SK-N-SH (cell line): Measurements from ENCODE around the gene PIGV. TPM values are rescaled to one million over a fixed set of nuclear protein-coding genes. Genes with fewer than 3 reads are reported as not detected.

Experiments
- CTCF ChIA-PET: fragments of 300-600, 350-600 bp; formaldehyde crosslinking; extraction: SDS; loops from one replicate; lab custom pipeline; 2021; lab: Yijun Ruan, JAX
- POLR2A ChIA-PET: fragments of 350-600 bp; sonication (Branson Sonifier 250); formaldehyde crosslinking; extraction: SDS; loops from one replicate; lab custom pipeline; 2020; ENCODE audit warnings: antibody characterized with exemption, inconsistent platforms; lab: Yijun Ruan, JAX
- DNase-seq: peaks from one replicate; pipeline ENCODE4 v3.0.0; 2012
- H2AFZ ChIP-seq: fragments of 200-600 bp; sonication (generic); 2 replicates; pipeline ENCODE4 v1.8.1; 2016; ENCODE audit warnings: antibody characterized with exemption, mild to moderate bottlenecking, low read depth
- H3F3A ChIP-seq: fragments of 200-600 bp; sonication (generic); replicated peaks from 2 replicates; pipeline ENCODE3; 2016; ENCODE audit warnings: antibody characterized with exemption, mild to moderate bottlenecking; ENCODE audit not compliant: insufficient read depth
- H3K27ac ChIP-seq, 2 experiments: fragments of 200-500 bp in 1 of 2; fragments of 200-600 bp in 1 of 2; sonication (Bioruptor generic) in 1 of 2; sonication (generic), shearing (Covaris generic) in 1 of 2; 2 replicates each; pipeline versions ENCODE4 v1.5.1 to v1.6.1; 2014 to 2016; ENCODE audit warnings: low read depth in 2 of 2, inconsistent platforms in 1 of 2, low read length in 1 of 2, mild to moderate bottlenecking in 1 of 2, mixed read lengths in 1 of 2
- H3K27me3 ChIP-seq: fragments of 200-600 bp; sonication (generic), shearing (Covaris generic); 2 replicates; pipeline ENCODE4 v1.6.1; 2016; ENCODE audit warnings: mixed run types; ENCODE audit not compliant: insufficient read depth
- H3K36me3 ChIP-seq, 2 experiments: fragments of 200-500 bp in 1 of 2; fragments of 200-600 bp in 1 of 2; sonication (Bioruptor generic) in 1 of 2; sonication (generic) in 1 of 2; replicated peaks in 1 of 2; 2 replicates each; pipeline versions ENCODE3 to v1.5.1; 2014 to 2016; ENCODE audit warnings: low read length in 1 of 2, mild to moderate bottlenecking in 1 of 2; ENCODE audit not compliant: insufficient read depth in 2 of 2, control insufficient read depth in 1 of 2
- H3K4me1 ChIP-seq, 2 experiments: fragments of 200-500 bp in 1 of 2; fragments of 200-600 bp in 1 of 2; sonication (Bioruptor generic) in 1 of 2; sonication (generic), shearing (Covaris generic) in 1 of 2; 2 replicates each; pipeline versions ENCODE4 v1.5.1 to v1.6.1; 2014 to 2016; ENCODE audit warnings: low read depth in 1 of 2, low read length in 1 of 2, mixed run types in 1 of 2; ENCODE audit not compliant: insufficient read depth in 2 of 2, control insufficient read depth in 1 of 2
- H3K4me2 ChIP-seq: fragments of 200-600 bp; sonication (generic), shearing (Covaris generic); 2 replicates; pipeline ENCODE4 v1.6.1; 2017; ENCODE audit warnings: mixed run types
- H3K4me3 ChIP-seq, 2 experiments: fragments of 200-500 bp in 1 of 2; fragments of 200-600 bp in 1 of 2; sonication (Bioruptor generic) in 1 of 2; sonication (generic), shearing (Covaris generic) in 1 of 2; 2 replicates each; pipeline versions ENCODE4 v1.5.1 to v1.8.1; 2014 to 2016; ENCODE audit warnings: low read depth in 2 of 2, inconsistent platforms in 1 of 2, low read length in 1 of 2, mild to moderate bottlenecking in 1 of 2, mixed read lengths in 1 of 2, moderate library complexity in 1 of 2
- H3K79me2 ChIP-seq: fragments of 200-600 bp; sonication (generic); 2 replicates; pipeline ENCODE4 v1.8.1; 2017; ENCODE audit warnings: mild to moderate bottlenecking; ENCODE audit not compliant: insufficient read depth
- H3K9ac ChIP-seq: fragments of 200-600 bp; sonication (generic); 2 replicates; pipeline ENCODE4 v1.6.1; 2017; ENCODE audit warnings: mixed run types
- H3K9me2 ChIP-seq: fragments of 200-600 bp; sonication (generic); 2 replicates; pipeline ENCODE4 v1.6.1; 2017; ENCODE audit warnings: mixed run types
- H3K9me3 ChIP-seq: fragments of 200-600 bp; sonication (generic); 2 replicates; pipeline ENCODE4 v1.6.1; 2017; ENCODE audit warnings: mixed run types, mild to moderate bottlenecking, moderate library complexity
- H4K20me1 ChIP-seq: fragments of 200-600 bp; sonication (generic); 2 replicates; pipeline ENCODE4 v1.6.1; 2017; ENCODE audit warnings: mild to moderate bottlenecking, mixed run types; ENCODE audit not compliant: insufficient read depth
- CHD2 ChIP-seq: fragments of 150-350 bp; IDR thresholded peaks from 2 replicates; pipeline ENCODE4 v1.6.1; 2018; ENCODE audit warnings: low read length; ENCODE audit not compliant: partially characterized antibody
- EP300 ChIP-seq, 2 experiments: IDR thresholded peaks; 2 replicates each; pipeline versions ENCODE4 v1.4.0 to v1.6.1; 2012; ENCODE audit warnings: borderline replicate concordance in 1 of 2, low read depth in 1 of 2, low read length in 1 of 2
- EZH2phosphoT487 ChIP-seq: fragments of 200-600 bp; sonication (generic); IDR thresholded peaks from 2 replicates; pipeline ENCODE4 v1.6.1; 2017; ENCODE audit warnings: low read depth, mixed run types, mild to moderate bottlenecking, antibody characterized with exemption, moderate library complexity, borderline replicate concordance
- FOXJ3 ChIP-seq: sonication (generic); formaldehyde crosslinking; IDR thresholded peaks from 2 replicates; pipeline ENCODE4 v1.5.1; 2020; ENCODE audit warnings: mild to moderate bottlenecking, missing genetic modification reagents
- FOXM1 ChIP-seq: IDR thresholded peaks from 2 replicates; pipeline ENCODE4 v1.4.0; 2012; ENCODE audit warnings: low read depth, mild to moderate bottlenecking
- GATA2 ChIP-seq: sonication (generic); formaldehyde crosslinking; IDR thresholded peaks from 2 replicates; pipeline ENCODE4 v1.5.0; 2020; ENCODE audit warnings: mild to moderate bottlenecking, missing genetic modification reagents
- JUND ChIP-seq: IDR thresholded peaks from 2 replicates; pipeline ENCODE4 v1.4.0; 2012
- MXI1 ChIP-seq: IDR thresholded peaks from 2 replicates; pipeline ENCODE4 v1.6.1; 2012; ENCODE audit warnings: mild to moderate bottlenecking, low read depth, low read length, improper control_type of control experiment
- NFIC ChIP-seq: IDR thresholded peaks from 2 replicates; pipeline ENCODE4 v1.4.0; 2012; ENCODE audit warnings: borderline replicate concordance
- NRF1 ChIP-seq: IDR thresholded peaks from 2 replicates; pipeline ENCODE4 v1.6.1; 2012; ENCODE audit warnings: low read depth, mild to moderate bottlenecking, low read length
- PBX3 ChIP-seq: IDR thresholded peaks from 2 replicates; pipeline ENCODE4; 2012
- POLR2AphosphoS5 ChIP-seq: IDR thresholded peaks from 2 replicates; pipeline ENCODE4 v1.6.1; 2012; ENCODE audit warnings: low read depth, low read length
- RAD21 ChIP-seq: IDR thresholded peaks from 2 replicates; pipeline ENCODE4 v1.6.1; 2012; ENCODE audit warnings: mild to moderate bottlenecking, low read length
- RFX5 ChIP-seq: IDR thresholded peaks from 2 replicates; pipeline ENCODE4 v1.6.1; 2012; ENCODE audit warnings: mild to moderate bottlenecking, improper control_type of control experiment, low read length
- SIN3A ChIP-seq: IDR thresholded peaks from 2 replicates; pipeline ENCODE4 v1.6.1; 2012; ENCODE audit warnings: low read depth, mild to moderate bottlenecking, low read length, moderate library complexity, borderline replicate concordance
- SMC3 ChIP-seq: IDR thresholded peaks from 2 replicates; pipeline ENCODE4 v1.6.1; 2012; ENCODE audit warnings: low read depth, low read length, improper control_type of control experiment
- TCF12 ChIP-seq: IDR thresholded peaks from 2 replicates; pipeline ENCODE4 v1.4.0; 2012
- TEAD4 ChIP-seq: IDR thresholded peaks from 2 replicates; pipeline ENCODE4 v1.4.0; 2012; ENCODE audit warnings: mild to moderate bottlenecking, borderline replicate concordance; ENCODE audit not compliant: insufficient read depth
- USF2 ChIP-seq: fragments of 150-350 bp; IDR thresholded peaks from 2 replicates; pipeline ENCODE4 v1.6.1; 2017; ENCODE audit warnings: antibody characterized with exemption, low read length, low read depth, borderline replicate concordance
- ZBTB33 ChIP-seq: IDR thresholded peaks from 2 replicates; pipeline ENCODE4 v1.4.0; 2012; ENCODE audit warnings: low read depth, borderline replicate concordance
- WGBS: methylation state at CpG from one replicate; pipeline ENCODE4 v1.1.6; 2017; ENCODE audit warnings: low lambda C conversion rate; 5-methylcytosine and 5-hydroxymethylcytosine counted together
- polyA plus RNA-seq, 3 experiments: library from polyadenylated mRNA; depleted of rRNA; stranded (reverse); fragments of >200 nt; gene quantifications; 2 replicates each; pipeline ENCODE4 v1.2.3, GENCODE V29; 2012
- TF ChIP-seq, protein P1 (sequence below): IDR thresholded peaks from 2 replicates; pipeline ENCODE4 v1.4.0; 2012; ENCODE audit warnings: low read depth, borderline replicate concordance
- TF ChIP-seq, protein P2 (sequence below): IDR thresholded peaks from 2 replicates; pipeline ENCODE4 v1.6.1; 2012; ENCODE audit warnings: mild to moderate bottlenecking, low read depth, low read length, moderate library complexity

PIGV gene
- polyA plus RNA-seq, 1 of the 3 experiments (the other 2 are of a cell fraction) = 16.5 TPM

- Histone ChIP-seq H3K4me2 (peak overlapping the region; percentile 60), H3K9me2 (no peaks in the 10 kb centered on the region), H3K4me3 (peak overlapping the region; percentile 4 to 9; a peak in 1 of 4 replicates), H2AFZ (no peak overlapping the region), H3F3A (peaks cover 10% of the 10 kb centered on the region), H3K9me3 (no peaks in the 10 kb centered on the region), H3K27me3 (no peaks in the 10 kb centered on the region), H4K20me1 (no peaks in the 10 kb centered on the region), H3K27ac (peak overlapping the region; percentile 29 to 68), H3K9ac (no peak overlapping the region), H3K4me1 (peaks cover 11 to 13% of the 10 kb centered on the region in 2 experiments), H3K79me2 (no peaks in the 10 kb centered on the region), H3K36me3 (peaks cover 3 to 5% of the 10 kb centered on the region in 2 experiments)
- POLR2A ChIA-PET = interaction anchor here (0.6 to 1.4 kb wide), 4 partner anchors 12 to 959 kb away, joined by 3 to 4 read pairs (median 4); partner anchors contain the start of gene PIGV
- 45% methylated on average over 5 of the region's 5 CpGs for WGBS
- CTCF ChIA-PET = interaction anchor here (1.1 to 6.0 kb wide), 5 partner anchors 10 to 300 kb away, joined by 4 to 56 read pairs (median 27); partner anchors contain the start of gene PIGV
- peak; percentile 32 for DNase-seq
- TF ChIP-seq RFX5 (no peak), NRF1 (no peak), RAD21 (no peak), PBX3 (peak; percentile 76), MXI1 (no peak), NFIC (peak; percentile 61; the same call in 1 of the 2 replicates), SMC3 (0 out of 2 replicates have a peak, but pooled peaks have one; percentile 2), TCF12 (peak; percentile 88), EP300 (IDR thresholded peaks at IDR 0.05; ENCODE audit: borderline replicate concordance in 1 of 2, low read depth in 1 of 2, low read length in 1 of 2) (peak in 1 of 2 experiments; percentile 42; a peak in 1 of 4 replicates), FOXM1 (no peak), JUND (peak; percentile 57; the same call in 1 of the 2 replicates), ZBTB33 (no peak), CHD2 (no peak), FOXJ3 (CRISPR knock-in tag) (no peak), TEAD4 (no peak), POLR2AphosphoS5 (peak; percentile 17; the same call in 1 of the 2 replicates), SIN3A (no peak), USF2 (no peak), EZH2phosphoT487 (no peak), GATA2 (CRISPR knock-in tag) (no peak)
- TF ChIP-seq, protein P1, sequence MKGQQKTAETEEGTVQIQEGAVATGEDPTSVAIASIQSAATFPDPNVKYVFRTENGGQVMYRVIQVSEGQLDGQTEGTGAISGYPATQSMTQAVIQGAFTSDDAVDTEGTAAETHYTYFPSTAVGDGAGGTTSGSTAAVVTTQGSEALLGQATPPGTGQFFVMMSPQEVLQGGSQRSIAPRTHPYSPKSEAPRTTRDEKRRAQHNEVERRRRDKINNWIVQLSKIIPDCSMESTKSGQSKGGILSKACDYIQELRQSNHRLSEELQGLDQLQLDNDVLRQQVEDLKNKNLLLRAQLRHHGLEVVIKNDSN = no peak
- TF ChIP-seq, protein P2, sequence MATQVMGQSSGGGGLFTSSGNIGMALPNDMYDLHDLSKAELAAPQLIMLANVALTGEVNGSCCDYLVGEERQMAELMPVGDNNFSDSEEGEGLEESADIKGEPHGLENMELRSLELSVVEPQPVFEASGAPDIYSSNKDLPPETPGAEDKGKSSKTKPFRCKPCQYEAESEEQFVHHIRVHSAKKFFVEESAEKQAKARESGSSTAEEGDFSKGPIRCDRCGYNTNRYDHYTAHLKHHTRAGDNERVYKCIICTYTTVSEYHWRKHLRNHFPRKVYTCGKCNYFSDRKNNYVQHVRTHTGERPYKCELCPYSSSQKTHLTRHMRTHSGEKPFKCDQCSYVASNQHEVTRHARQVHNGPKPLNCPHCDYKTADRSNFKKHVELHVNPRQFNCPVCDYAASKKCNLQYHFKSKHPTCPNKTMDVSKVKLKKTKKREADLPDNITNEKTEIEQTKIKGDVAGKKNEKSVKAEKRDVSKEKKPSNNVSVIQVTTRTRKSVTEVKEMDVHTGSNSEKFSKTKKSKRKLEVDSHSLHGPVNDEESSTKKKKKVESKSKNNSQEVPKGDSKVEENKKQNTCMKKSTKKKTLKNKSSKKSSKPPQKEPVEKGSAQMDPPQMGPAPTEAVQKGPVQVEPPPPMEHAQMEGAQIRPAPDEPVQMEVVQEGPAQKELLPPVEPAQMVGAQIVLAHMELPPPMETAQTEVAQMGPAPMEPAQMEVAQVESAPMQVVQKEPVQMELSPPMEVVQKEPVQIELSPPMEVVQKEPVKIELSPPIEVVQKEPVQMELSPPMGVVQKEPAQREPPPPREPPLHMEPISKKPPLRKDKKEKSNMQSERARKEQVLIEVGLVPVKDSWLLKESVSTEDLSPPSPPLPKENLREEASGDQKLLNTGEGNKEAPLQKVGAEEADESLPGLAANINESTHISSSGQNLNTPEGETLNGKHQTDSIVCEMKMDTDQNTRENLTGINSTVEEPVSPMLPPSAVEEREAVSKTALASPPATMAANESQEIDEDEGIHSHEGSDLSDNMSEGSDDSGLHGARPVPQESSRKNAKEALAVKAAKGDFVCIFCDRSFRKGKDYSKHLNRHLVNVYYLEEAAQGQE = no peak
Measured at GRCh38 chr1:26799479-26800142, 11.9 kb downstream of the PIGV start.
